ENCODE results near the gene KRT73. TPM values are rescaled to one million over a fixed set of nuclear protein-coding genes. Genes with fewer than 3 reads are reported as not detected.
"Not testable (repeated sequence)": the region's sequence is repeated elsewhere in the genome, so short reads cannot be mapped to it uniquely, and the experiment has no call there.

Gene KRT73
- total RNA-seq, 1 donor from 2014 or later, result not detected

GRCh38 chr12:52600475-52600874 lies 17.9 kb downstream of the KRT73 start:
- Mint-ChIP-seq H3K27me3 (peaks cover 36% of the 10 kb centered on the region), H3K4me1 (ENCODE audit: unreplicated experiment) (no peaks in the 10 kb centered on the region), H3K36me3 (no peaks in the 10 kb centered on the region), H3K9me3 (no peaks in the 10 kb centered on the region), H3K4me3 (no peak overlapping the region), H3K27ac (no peak overlapping the region)
- no peak for DNase-seq (ENCODE audit: extremely low spot score, unreplicated experiment)
- TF ChIP-seq, protein P1, sequence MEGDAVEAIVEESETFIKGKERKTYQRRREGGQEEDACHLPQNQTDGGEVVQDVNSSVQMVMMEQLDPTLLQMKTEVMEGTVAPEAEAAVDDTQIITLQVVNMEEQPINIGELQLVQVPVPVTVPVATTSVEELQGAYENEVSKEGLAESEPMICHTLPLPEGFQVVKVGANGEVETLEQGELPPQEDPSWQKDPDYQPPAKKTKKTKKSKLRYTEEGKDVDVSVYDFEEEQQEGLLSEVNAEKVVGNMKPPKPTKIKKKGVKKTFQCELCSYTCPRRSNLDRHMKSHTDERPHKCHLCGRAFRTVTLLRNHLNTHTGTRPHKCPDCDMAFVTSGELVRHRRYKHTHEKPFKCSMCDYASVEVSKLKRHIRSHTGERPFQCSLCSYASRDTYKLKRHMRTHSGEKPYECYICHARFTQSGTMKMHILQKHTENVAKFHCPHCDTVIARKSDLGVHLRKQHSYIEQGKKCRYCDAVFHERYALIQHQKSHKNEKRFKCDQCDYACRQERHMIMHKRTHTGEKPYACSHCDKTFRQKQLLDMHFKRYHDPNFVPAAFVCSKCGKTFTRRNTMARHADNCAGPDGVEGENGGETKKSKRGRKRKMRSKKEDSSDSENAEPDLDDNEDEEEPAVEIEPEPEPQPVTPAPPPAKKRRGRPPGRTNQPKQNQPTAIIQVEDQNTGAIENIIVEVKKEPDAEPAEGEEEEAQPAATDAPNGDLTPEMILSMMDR (conservative IDR thresholded peaks at IDR 0.05), result no peak

- Mint-ChIP-seq H3K4me1 (ENCODE audit: unreplicated experiment) (no peaks in the 10 kb centered on the region), H3K27ac (no peak overlapping the region), H3K36me3 (no peaks in the 10 kb centered on the region), H3K4me3 (no peak overlapping the region), H3K27me3 (peaks cover 36% of the 10 kb centered on the region), H3K9me3 (no peaks in the 10 kb centered on the region)
- DNase-seq (ENCODE audit: extremely low spot score, unreplicated experiment), result peak; percentile 20
- TF ChIP-seq, protein P1 (conservative IDR thresholded peaks at IDR 0.05), result no peak
Observed at GRCh38 chr12:52600071-52600470, 18.3 kb downstream of the KRT73 start.

- peaks cover 36% of the 10 kb centered on the region for H3K27me3 Mint-ChIP-seq
- H3K4me1 Mint-ChIP-seq (ENCODE audit: unreplicated experiment), result no peaks in the 10 kb centered on the region
- no peaks in the 10 kb centered on the region for H3K9me3 Mint-ChIP-seq
- H3K27ac Mint-ChIP-seq, result no peak overlapping the region
- H3K4me3 Mint-ChIP-seq, result no peak overlapping the region
- peak; percentile 7 for DNase-seq (ENCODE audit: extremely low spot score, unreplicated experiment)
- TF ChIP-seq, protein P1 (conservative IDR thresholded peaks at IDR 0.05), result no peak
- no peaks in the 10 kb centered on the region for H3K36me3 Mint-ChIP-seq
Observed at GRCh38 chr12:52598966-52599365, 19.4 kb downstream of the KRT73 start.

- not testable (repeated sequence) for H3K9me3 Mint-ChIP-seq, H3K36me3 Mint-ChIP-seq
Observed at GRCh38 chr12:52594237-52594636, 24.1 kb downstream of the KRT73 start.

DNA sequence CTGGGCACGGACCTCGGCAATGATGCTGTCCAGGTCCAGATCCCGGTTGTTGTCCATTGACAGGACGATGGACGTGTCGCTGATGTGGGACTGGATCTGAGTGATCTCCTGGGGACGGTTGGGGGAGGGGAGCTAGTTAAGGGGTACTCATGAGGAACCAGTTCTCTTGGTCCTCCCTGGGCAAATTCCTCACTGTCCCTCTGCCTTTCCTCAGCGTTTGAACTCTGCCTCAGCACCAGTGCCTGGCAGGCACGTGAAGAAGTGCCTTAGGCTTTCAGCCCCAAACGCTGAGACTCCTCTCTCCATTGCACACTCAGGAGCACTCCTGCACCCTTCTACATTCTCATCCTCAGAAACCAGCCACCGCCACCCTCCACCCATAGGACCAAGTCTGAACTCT lies 26.8 kb downstream of the KRT73 start:
- Mint-ChIP-seq H3K9me3 (no peaks in the 10 kb centered on the region), H3K27me3 (peaks cover 1% of the 10 kb centered on the region), H3K27ac (no peak overlapping the region), H3K4me1 (ENCODE audit: unreplicated experiment) (peaks cover 3% of the 10 kb centered on the region), H3K4me3 (no peak overlapping the region), H3K36me3 (no peaks in the 10 kb centered on the region)
- TF ChIP-seq, protein P1 (conservative IDR thresholded peaks at IDR 0.05), result no peak
- no peak for DNase-seq (ENCODE audit: extremely low spot score, unreplicated experiment)

More at GRCh38 chr12:52594237-52594636, 24.1 kb downstream of the KRT73 start:
- not testable (repeated sequence) for H3K4me1 Mint-ChIP-seq (ENCODE audit: unreplicated experiment); H3K4me3 Mint-ChIP-seq; H3K27ac Mint-ChIP-seq; DNase-seq (ENCODE audit: extremely low spot score, unreplicated experiment)
- peaks cover 16% of the 10 kb centered on the region for H3K27me3 Mint-ChIP-seq

- Mint-ChIP-seq H3K36me3 (no peaks in the 10 kb centered on the region), H3K9me3 (no peaks in the 10 kb centered on the region), H3K27ac (no peak overlapping the region), H3K4me3 (no peak overlapping the region), H3K27me3 (peaks cover 8% of the 10 kb centered on the region), H3K4me1 (ENCODE audit: unreplicated experiment) (peaks cover 3% of the 10 kb centered on the region)
- DNase-seq (ENCODE audit: extremely low spot score, unreplicated experiment), result no peak
- TF ChIP-seq, protein P1 (conservative IDR thresholded peaks at IDR 0.05), result no peak
Observed at GRCh38 chr12:52590021-52590420, 28.3 kb downstream of the KRT73 start.

Data from type B pancreatic cell (in vitro differentiated cells).